Smooth muscle cell (in vitro differentiated cells): ENCODE results near the gene PLXNA2. TPM values are rescaled to one million over a fixed set of nuclear protein-coding genes. Genes with fewer than 3 reads are reported as not detected.

ENCODE experiments used
- DNase-seq: peaks from one replicate; lab custom pipeline; 2025; ENCODE audit not compliant: unreplicated experiment; lab: John Stamatoyannopoulos, UW
- H2AFZ ChIP-seq: fragments of 200-600 bp; sonication (generic); 2 replicates; pipeline ENCODE4 v1.6.0; 2016; ENCODE audit warnings: antibody characterized with exemption, low read depth, mild to moderate bottlenecking
- H3F3A ChIP-seq: fragments of 200-600 bp; sonication (generic); 2 replicates; pipeline ENCODE4 v1.6.0; 2017; ENCODE audit warnings: antibody characterized with exemption, low read depth
- H3K27ac ChIP-seq: fragments of 200-600 bp; sonication (generic); 2 replicates; pipeline ENCODE4 v1.5.1; 2016; ENCODE audit warnings: low read depth, mild to moderate bottlenecking
- H3K27me3 ChIP-seq: fragments of 200-600 bp; sonication (generic); 2 replicates; pipeline ENCODE4 v1.6.1; 2016; ENCODE audit warnings: low read depth, mild to moderate bottlenecking
- H3K36me3 ChIP-seq: fragments of 200-600 bp; sonication (generic); 2 replicates; pipeline ENCODE4 v1.5.1; 2016; ENCODE audit warnings: low read depth
- H3K4me1 ChIP-seq: fragments of 200-600 bp; sonication (generic); 2 replicates; pipeline ENCODE4 v1.5.1; 2016; ENCODE audit warnings: low read depth
- H3K4me2 ChIP-seq: fragments of 200-600 bp; sonication (generic); 2 replicates; pipeline ENCODE4 v1.6.0; 2016; ENCODE audit warnings: mild to moderate bottlenecking
- H3K4me3 ChIP-seq: fragments of 200-600 bp; sonication (generic); 2 replicates; pipeline ENCODE4 v1.5.1; 2016; ENCODE audit warnings: mild to moderate bottlenecking
- H3K79me2 ChIP-seq: fragments of 200-600 bp; sonication (generic); 2 replicates; pipeline ENCODE4 v1.6.0; 2016; ENCODE audit warnings: low read depth, mild to moderate bottlenecking
- H3K9ac ChIP-seq: fragments of 200-600 bp; sonication (generic); 2 replicates; pipeline ENCODE4 v1.6.0; 2016; ENCODE audit warnings: low read depth
- H3K9me3 ChIP-seq: fragments of 200-600 bp; sonication (generic); replicated peaks from 2 replicates; pipeline ENCODE4 v1.5.1; 2016; ENCODE audit warnings: low read depth
- H4K20me1 ChIP-seq: fragments of 200-600 bp; sonication (generic); 2 replicates; pipeline ENCODE4 v1.6.0; 2016; ENCODE audit warnings: low read depth
- CTCF ChIP-seq: fragments of 200-600 bp; sonication (generic); IDR thresholded peaks from 2 replicates; pipeline ENCODE4 v1.5.1; 2017; ENCODE audit warnings: borderline replicate concordance, mild to moderate bottlenecking, antibody characterized with exemption; ENCODE audit not compliant: insufficient read depth, poor library complexity, severe bottlenecking
- WGBS: methylation state at CpG from one replicate; pipeline ENCODE4 v1.1.7; 2016; ENCODE audit warnings: low lambda C conversion rate; 5-methylcytosine and 5-hydroxymethylcytosine counted together
- polyA plus RNA-seq: library from polyadenylated mRNA; unstranded; fragments of >200 nt; fragmentation: Nextera tagmentation; extraction: Ambion mirVana; gene quantifications from 2 replicates; pipeline ENCODE4 v1.2.1, GENCODE V29; 2016
- total RNA-seq: library from RNA; depleted of rRNA; stranded (reverse); fragments of >200 nt; gene quantifications from 2 replicates; pipeline ENCODE4 v1.2.3, GENCODE V29; 2014

Gene PLXNA2
- total and polyA plus RNA-seq, 2 experiments from 2014 or later = 8.2 to 8.7 TPM

GRCh38 chr1:208028526-208028925 lies 215.7 kb downstream of the PLXNA2 start:
- Histone ChIP-seq H2AFZ (no peak overlapping the region), H3K79me2 (no peaks in the 10 kb centered on the region), H3F3A (peaks cover 4% of the 10 kb centered on the region), H3K27me3 (no peaks in the 10 kb centered on the region), H4K20me1 (no peaks in the 10 kb centered on the region), H3K4me2 (no peak overlapping the region), H3K36me3 (no peaks in the 10 kb centered on the region), H3K27ac (no peak overlapping the region), H3K4me1 (peaks cover 14% of the 10 kb centered on the region), H3K9me3 (no peaks in the 10 kb centered on the region), H3K9ac (no peak overlapping the region), H3K4me3 (no peak overlapping the region)
- TF ChIP-seq CTCF = no peak
- no peak for DNase-seq
- WGBS = 87% methylated on average over 7 of the region's 7 CpGs

GRCh38 chr1:208027861-208028260 lies 216.3 kb downstream of the PLXNA2 start:
- Histone ChIP-seq H3K9ac (no peak overlapping the region), H3K36me3 (no peaks in the 10 kb centered on the region), H3F3A (peaks cover 4% of the 10 kb centered on the region), H3K27ac (no peak overlapping the region), H3K4me3 (no peak overlapping the region), H4K20me1 (no peaks in the 10 kb centered on the region), H3K27me3 (no peaks in the 10 kb centered on the region), H3K9me3 (no peaks in the 10 kb centered on the region), H3K4me1 (peaks cover 18% of the 10 kb centered on the region), H2AFZ (no peak overlapping the region), H3K79me2 (no peaks in the 10 kb centered on the region), H3K4me2 (no peak overlapping the region)
- 97% methylated on average over 11 of the region's 11 CpGs for WGBS
- TF ChIP-seq CTCF = no peak
- DNase-seq = no peak

GRCh38 chr1:208026880-208027438 lies 217.2 kb downstream of the PLXNA2 start:
- 85% methylated on average over 14 of the region's 14 CpGs for WGBS

More at GRCh38 chr1:208026880-208027438, 217.2 kb downstream of the PLXNA2 start:
- Histone ChIP-seq H3K4me2 (no peak overlapping the region), H3K9me3 (no peaks in the 10 kb centered on the region), H3K27me3 (no peaks in the 10 kb centered on the region), H3K27ac (no peak overlapping the region), H3F3A (peaks cover 4% of the 10 kb centered on the region), H3K79me2 (no peaks in the 10 kb centered on the region), H3K4me3 (no peak overlapping the region), H3K36me3 (no peaks in the 10 kb centered on the region), H3K9ac (no peak overlapping the region), H4K20me1 (no peaks in the 10 kb centered on the region), H2AFZ (no peak overlapping the region), H3K4me1 (peaks cover 18% of the 10 kb centered on the region)
- no peak for TF ChIP-seq CTCF
- DNase-seq = no peak
